HG02610 (cell line): ENCODE data around the gene CYP4A11.
"Not testable (repeated sequence)": the region's sequence is repeated elsewhere in the genome, so short reads cannot be mapped to it uniquely, and the experiment has no call there.

Experiments
- ATAC-seq: cut with Tn5 transposase; IDR thresholded peaks from one replicate; pipeline ENCODE4 v1.9.1; 2021; ENCODE audit warnings: mild to moderate bottlenecking, moderate library complexity; ENCODE audit not compliant: unreplicated experiment

The CYP4A11 gene

GRCh38 chr1:46927249-46927835 lies 13.9 kb downstream of the CYP4A11 start:
- ATAC-seq: no peak

- ATAC-seq: no peak
Observed at GRCh38 chr1:46910790-46911189, 30.5 kb downstream of the CYP4A11 start.

- ATAC-seq: no peak
Observed at GRCh38 chr1:46903481-46903880, 37.8 kb downstream of the CYP4A11 start.

GRCh38 chr1:46900401-46900800 lies 40.9 kb downstream of the CYP4A11 start:
- no peak for ATAC-seq

- ATAC-seq: not testable (repeated sequence)
Observed at GRCh38 chr1:46881656-46882055, 59.6 kb downstream of the CYP4A11 start.
